ENCODE measurements around the gene ARMH3. TPM values are rescaled to one million over a fixed set of nuclear protein-coding genes. Genes with fewer than 3 reads are reported as not detected.

The ARMH3 gene
- total and polyA plus RNA-seq, 10 donors = 11.6 to 37.4 (median 21.6) TPM

- H3K9me3 ChIP-seq = no peaks in the 10 kb centered on the region
- H3K36me3 ChIP-seq = peaks cover 0 to 20% (median 16%) of the 10 kb centered on the region in 6 donors
- peak overlapping the region in 1 of 8 donors; percentile 71 for H3K4me3 ChIP-seq
- no peak for DNase-seq
- H3K27me3 ChIP-seq (replicated peaks in 1 of 7) = peaks cover 0 to 7% (median 0%) of the 10 kb centered on the region in 7 donors
- H3K27ac ChIP-seq = no peak overlapping the region
- intact Hi-C loops (cut with DNase I; ENCODE audit: low total_unique reads) = loop anchor here (5.0 kb wide), 2 partner anchors 170 to 230 kb away; no protein-coding TSS in a partner anchor
- H3K4me1 ChIP-seq = peaks cover 26 to 83% (median 49%) of the 10 kb centered on the region in 6 donors
- TF ChIP-seq POLR2AphosphoS5 (IDR thresholded peaks at IDR 0.05) (no peak), CTCF (IDR thresholded peaks at IDR 0.05 in 8 of 11, conservative IDR thresholded peaks at IDR 0.05 in 3 of 11) (no peak), POLR2A (IDR thresholded peaks at IDR 0.05) (no peak)
These were observed 214.1 kb downstream of the ARMH3 start for GRCh38 chr10:101841826-101842225.

- Histone ChIP-seq H3K27me3 (replicated peaks in 1 of 7) (peaks cover 0 to 7% (median 0%) of the 10 kb centered on the region in 7 donors), H3K9me3 (no peaks in the 10 kb centered on the region), H3K4me3 (peak overlapping the region in 7 of 8 donors; percentile 36 to 71 (median 47)), H3K27ac (peak overlapping the region in 2 of 8 donors; percentile 3 to 22), H3K4me1 (peaks cover 26 to 92% (median 56%) of the 10 kb centered on the region in 6 donors), H3K36me3 (peaks cover 0 to 10% (median 6%) of the 10 kb centered on the region in 6 donors)
- intact Hi-C loops (cut with DNase I; ENCODE audit: low total_unique reads) = loop anchor here (5.0 kb wide), 2 partner anchors 171 to 231 kb away; no protein-coding TSS in a partner anchor
- 4 to 17% (median 4%) methylated on average over 35 to 46 of the region's 46 CpGs for WGBS, 5 donors
- peak; percentile 96 for DNase-seq
- TF ChIP-seq POLR2AphosphoS5 (IDR thresholded peaks at IDR 0.05) (peak; percentile 45 to 83 (median 64)), POLR2A (IDR thresholded peaks at IDR 0.05) (no peak), CTCF (IDR thresholded peaks at IDR 0.05 in 8 of 11, conservative IDR thresholded peaks at IDR 0.05 in 3 of 11) (peak; percentile 88 to 98 (median 95))
These were observed 215.1 kb downstream of the ARMH3 start for GRCh38 chr10:101840741-101841453.

- intact Hi-C loops (cut with DNase I; ENCODE audit: low total_unique reads) = loop anchor here (5.0 kb wide), 2 partner anchors 172 to 232 kb away; no protein-coding TSS in a partner anchor
- DNase-seq = no peak
These were observed 215.8 kb downstream of the ARMH3 start for GRCh38 chr10:101840102-101840684.

More at GRCh38 chr10:101840102-101840684, 215.8 kb downstream of the ARMH3 start:
- Histone ChIP-seq H3K36me3 (peaks cover 0 to 3% (median under 1%) of the 10 kb centered on the region in 6 donors), H3K9me3 (no peaks in the 10 kb centered on the region), H3K27me3 (replicated peaks in 1 of 7) (peaks cover 0 to 7% (median 0%) of the 10 kb centered on the region in 7 donors), H3K27ac (peak overlapping the region in 1 of 8 donors; percentile 21), H3K4me1 (peaks cover 26 to 100% (median 64%) of the 10 kb centered on the region in 6 donors), H3K4me3 (peak overlapping the region in 7 of 8 donors; percentile 31 to 71 (median 47))
- WGBS, 5 donors = 0 to 4% (median 3%) methylated on average over 19 of the region's 19 CpGs
- TF ChIP-seq POLR2AphosphoS5 (IDR thresholded peaks at IDR 0.05) (no peak), CTCF (IDR thresholded peaks at IDR 0.05 in 8 of 11, conservative IDR thresholded peaks at IDR 0.05 in 3 of 11) (no peak), POLR2A (IDR thresholded peaks at IDR 0.05) (no peak)
